Ectodermal cell (in vitro differentiated cells): Measurements from ENCODE around the gene GSDME.

Source experiments
- H3K27ac ChIP-seq: 2 replicates; pipeline ENCODE4 v1.7.0; 2013; ENCODE audit warnings: mild to moderate bottlenecking, low read depth, low read length; ENCODE audit not compliant: insufficient read depth, poor library complexity, severe bottlenecking
- H3K27me3 ChIP-seq: 2 replicates; pipeline ENCODE4 v1.7.0; 2013; ENCODE audit warnings: mild to moderate bottlenecking, low read length; ENCODE audit not compliant: insufficient read depth, control insufficient read depth, poor library complexity, severe bottlenecking
- H3K36me3 ChIP-seq: one replicate; pipeline ENCODE4 v1.7.0; 2013; ENCODE audit warnings: low read length; ENCODE audit not compliant: control insufficient read depth, insufficient read depth
- H3K4me1 ChIP-seq: one replicate; pipeline ENCODE4 v1.7.0; 2013; ENCODE audit warnings: low read length; ENCODE audit not compliant: control insufficient read depth, insufficient read depth
- H3K4me3 ChIP-seq: 2 replicates; pipeline ENCODE4 v1.7.0; 2013; ENCODE audit warnings: low read depth, low read length, control low read depth; ENCODE audit not compliant: insufficient read depth
- H3K9me3 ChIP-seq: 2 replicates; pipeline ENCODE4 v1.7.0; 2013; ENCODE audit warnings: mild to moderate bottlenecking, low read length, moderate library complexity; ENCODE audit not compliant: control insufficient read depth
- WGBS, 2 experiments: methylation state at CpG; one replicate each; pipeline ENCODE4 v1.1.7; 2013; ENCODE audit warnings: missing lambda C conversion rate in 2 of 2; 5-methylcytosine and 5-hydroxymethylcytosine counted together

GSDME gene

GRCh38 chr7:24731313-24731712 lies 26.0 kb downstream of the GSDME start:
- H3K4me1 ChIP-seq = no peaks in the 10 kb centered on the region
- 92 to 93% methylated on average over 13 of the region's 13 CpGs for WGBS, 2 experiments

GRCh38 chr7:24730018-24730369 lies 27.3 kb downstream of the GSDME start:
- H3K27me3 ChIP-seq = no peaks in the 10 kb centered on the region
- no peaks in the 10 kb centered on the region for H3K36me3 ChIP-seq
- H3K27ac ChIP-seq = no peak overlapping the region
- H3K4me1 ChIP-seq = peaks cover 7% of the 10 kb centered on the region
- no peaks in the 10 kb centered on the region for H3K9me3 ChIP-seq
- no peak overlapping the region for H3K4me3 ChIP-seq

More at GRCh38 chr7:24731313-24731712, 26.0 kb downstream of the GSDME start:
- H3K27me3 ChIP-seq = no peaks in the 10 kb centered on the region
- no peaks in the 10 kb centered on the region for H3K9me3 ChIP-seq
- H3K36me3 ChIP-seq = no peaks in the 10 kb centered on the region
- H3K4me3 ChIP-seq = no peak overlapping the region
- no peak overlapping the region for H3K27ac ChIP-seq

GRCh38 chr7:24729365-24730017 lies 27.8 kb downstream of the GSDME start:
- Histone ChIP-seq H3K4me1 (peaks cover 7% of the 10 kb centered on the region), H3K36me3 (no peaks in the 10 kb centered on the region), H3K9me3 (no peaks in the 10 kb centered on the region), H3K27me3 (no peaks in the 10 kb centered on the region), H3K27ac (no peak overlapping the region), H3K4me3 (no peak overlapping the region)
- 94 to 96% methylated on average over 10 of the region's 10 CpGs for WGBS, 2 experiments

- WGBS, 2 experiments = 93 to 94% methylated on average over 16 of the region's 16 CpGs
- no peaks in the 10 kb centered on the region for H3K9me3 ChIP-seq
- H3K4me3 ChIP-seq = no peak overlapping the region
- peaks cover 7% of the 10 kb centered on the region for H3K4me1 ChIP-seq
- no peaks in the 10 kb centered on the region for H3K36me3 ChIP-seq
- no peaks in the 10 kb centered on the region for H3K27me3 ChIP-seq
- no peak overlapping the region for H3K27ac ChIP-seq
Measured at GRCh38 chr7:24728503-24729364, 28.5 kb downstream of the GSDME start.

GRCh38 chr7:24728121-24728500 lies 29.2 kb downstream of the GSDME start:
- Histone ChIP-seq H3K9me3 (no peaks in the 10 kb centered on the region), H3K4me1 (peaks cover 8% of the 10 kb centered on the region), H3K4me3 (no peak overlapping the region), H3K27ac (no peak overlapping the region), H3K27me3 (no peaks in the 10 kb centered on the region), H3K36me3 (no peaks in the 10 kb centered on the region)
- 85 to 91% methylated on average over 7 of the region's 7 CpGs for WGBS, 2 experiments

GRCh38 chr7:24727154-24728120 lies 29.8 kb downstream of the GSDME start:
- H3K9me3 ChIP-seq = no peaks in the 10 kb centered on the region
- H3K4me1 ChIP-seq = peaks cover 11% of the 10 kb centered on the region
- no peaks in the 10 kb centered on the region for H3K36me3 ChIP-seq
- no peak overlapping the region for H3K27ac ChIP-seq
- WGBS, 2 experiments = 93% methylated on average over 13 of the region's 13 CpGs
- no peak overlapping the region for H3K4me3 ChIP-seq
- no peaks in the 10 kb centered on the region for H3K27me3 ChIP-seq

GRCh38 chr7:24725554-24726241 lies 31.6 kb downstream of the GSDME start:
- Histone ChIP-seq H3K27me3 (no peaks in the 10 kb centered on the region), H3K4me1 (peaks cover 11% of the 10 kb centered on the region), H3K4me3 (no peak overlapping the region), H3K36me3 (no peaks in the 10 kb centered on the region), H3K9me3 (no peaks in the 10 kb centered on the region), H3K27ac (no peak overlapping the region)
- WGBS, 2 experiments = 58 to 60% methylated on average over 14 of the region's 14 CpGs

GRCh38 chr7:24724451-24725190 lies 32.6 kb downstream of the GSDME start:
- Histone ChIP-seq H3K4me1 (peaks cover 11% of the 10 kb centered on the region), H3K9me3 (no peaks in the 10 kb centered on the region), H3K4me3 (no peak overlapping the region), H3K36me3 (no peaks in the 10 kb centered on the region), H3K27ac (no peak overlapping the region), H3K27me3 (no peaks in the 10 kb centered on the region)
- WGBS, 2 experiments = 94 to 95% methylated on average over 13 of the region's 13 CpGs

- no peaks in the 10 kb centered on the region for H3K27me3 ChIP-seq
- no peaks in the 10 kb centered on the region for H3K36me3 ChIP-seq
- no peak overlapping the region for H3K4me3 ChIP-seq
- 84 to 92% methylated on average over 5 of the region's 5 CpGs for WGBS, 2 experiments
- H3K4me1 ChIP-seq = peaks cover 11% of the 10 kb centered on the region
- no peak overlapping the region for H3K27ac ChIP-seq
- no peaks in the 10 kb centered on the region for H3K9me3 ChIP-seq
Measured at GRCh38 chr7:24723178-24723530, 34.1 kb downstream of the GSDME start.
